HPDE6-E6E7 (cell line): ENCODE results near the gene RBMS3.
"Not testable (repeated sequence)": the region's sequence is repeated elsewhere in the genome, so short reads cannot be mapped to it uniquely, and the experiment has no call there.

Source experiments
- DNase-seq: peaks from one replicate; pipeline ENCODE4 v3.0.0; 2011; ENCODE audit warnings: missing footprints; ENCODE audit errors: extremely low spot score

Gene RBMS3

DNA sequence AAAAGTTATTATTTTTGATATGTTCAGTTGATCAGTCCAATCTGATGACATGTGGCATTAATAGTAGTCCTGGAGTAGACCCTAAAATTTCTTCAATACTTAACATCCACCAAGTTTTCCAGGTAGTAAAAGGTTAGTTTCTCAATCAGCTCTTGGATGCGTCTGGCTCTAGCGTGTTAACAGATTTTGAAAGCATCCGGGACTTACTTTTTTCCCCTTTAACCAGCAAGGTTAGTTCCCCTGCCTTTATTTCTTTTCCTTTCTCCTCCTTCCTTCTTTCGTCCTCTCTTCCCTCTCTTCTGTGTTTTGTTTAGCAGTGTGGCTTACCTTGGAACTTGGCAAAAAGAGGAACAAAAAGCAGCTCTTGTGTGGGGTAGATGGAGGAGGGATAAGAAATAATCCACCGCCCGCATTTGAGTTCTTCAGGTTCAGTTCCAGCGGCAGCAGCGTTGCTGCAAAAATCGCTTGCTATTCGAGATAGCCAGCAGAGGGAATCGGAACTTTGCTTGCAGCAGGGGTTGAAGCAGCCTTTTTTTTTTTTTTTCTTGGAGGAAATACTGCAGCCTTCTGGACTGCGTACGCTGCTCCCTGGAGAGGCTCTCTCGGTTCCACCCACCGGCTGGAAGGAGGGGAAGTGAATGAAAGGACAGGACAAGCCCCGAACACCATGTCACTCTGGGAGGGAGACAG, at the start of gene RBMS3:
Gene RBMS3 (plus strand): TSS at position 668 of the 690 bp plus-strand sequence.
- DNase-seq = peak; percentile 32

DNA sequence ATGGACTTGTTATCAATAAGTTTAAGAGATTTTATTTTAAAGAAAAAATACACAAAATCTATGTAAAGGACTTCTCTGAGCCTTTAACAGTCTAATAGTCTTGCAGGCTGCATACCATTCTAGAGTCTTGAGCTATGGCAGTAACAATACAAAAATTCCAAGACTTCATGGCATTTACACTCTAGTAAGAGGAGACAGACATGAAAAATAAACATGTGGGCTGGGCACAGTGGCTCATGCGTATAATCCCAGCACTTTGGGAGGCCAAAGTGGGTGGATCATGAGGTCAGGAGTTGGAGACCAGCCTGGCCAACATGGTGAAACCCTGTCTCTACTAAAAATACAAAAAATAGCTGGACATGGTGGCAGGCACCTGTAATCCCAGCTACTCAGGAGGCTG, 47.7 kb upstream of the RBMS3 start:
- DNase-seq = not testable (repeated sequence)

DNA sequence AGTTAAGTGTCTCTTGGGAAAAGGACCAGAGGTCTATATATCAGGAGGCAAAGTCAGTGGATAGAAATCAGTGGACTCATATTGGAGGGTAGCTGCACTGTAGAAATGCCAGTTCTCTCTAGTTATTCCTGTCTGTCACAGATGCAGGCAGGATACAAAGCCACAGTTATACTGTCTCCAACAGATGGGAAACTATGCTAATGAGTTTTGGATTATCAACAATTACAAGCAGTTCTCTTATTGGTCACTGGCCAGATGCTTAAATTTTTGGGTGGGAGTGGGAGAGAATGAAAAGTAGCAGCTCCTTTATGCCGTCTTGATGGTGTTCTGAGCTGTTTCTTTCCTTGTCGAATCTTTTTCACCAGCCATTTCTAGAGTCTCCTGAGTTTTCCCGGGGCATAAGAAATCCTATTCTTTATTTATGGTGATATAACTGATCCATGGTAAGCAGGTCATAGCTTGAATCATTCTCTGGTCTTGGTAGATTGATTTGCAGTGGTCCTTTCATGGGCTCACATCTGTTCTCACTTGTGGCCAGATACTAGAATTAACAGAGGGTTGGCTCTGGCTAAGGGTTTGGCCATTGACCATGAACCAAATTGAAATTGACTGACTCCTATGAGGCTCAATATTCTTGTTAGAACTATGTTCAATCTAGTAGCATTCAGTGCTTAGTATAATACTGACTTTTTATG, 44.6 kb upstream of the RBMS3 start:
- DNase-seq = no peak

DNA sequence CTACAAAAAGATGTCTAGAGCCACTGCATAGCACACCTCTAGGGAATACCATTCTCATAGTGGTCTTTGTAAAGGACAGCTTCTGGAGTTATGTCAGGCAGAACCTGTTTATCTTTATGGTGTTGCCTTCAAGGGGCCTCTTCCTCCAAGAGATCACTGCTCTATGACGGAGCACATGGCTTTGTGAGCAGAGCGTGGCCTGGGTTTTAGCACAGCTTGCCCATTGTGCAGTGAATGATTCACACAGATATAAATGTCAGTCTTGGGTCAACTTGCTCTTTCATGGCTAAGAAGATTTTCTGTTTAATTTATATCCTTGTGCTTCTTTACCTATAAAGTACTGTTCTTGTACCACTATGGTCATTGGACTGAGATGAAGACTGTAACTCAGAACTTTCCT, 41.5 kb upstream of the RBMS3 start:
- no peak for DNase-seq

DNA sequence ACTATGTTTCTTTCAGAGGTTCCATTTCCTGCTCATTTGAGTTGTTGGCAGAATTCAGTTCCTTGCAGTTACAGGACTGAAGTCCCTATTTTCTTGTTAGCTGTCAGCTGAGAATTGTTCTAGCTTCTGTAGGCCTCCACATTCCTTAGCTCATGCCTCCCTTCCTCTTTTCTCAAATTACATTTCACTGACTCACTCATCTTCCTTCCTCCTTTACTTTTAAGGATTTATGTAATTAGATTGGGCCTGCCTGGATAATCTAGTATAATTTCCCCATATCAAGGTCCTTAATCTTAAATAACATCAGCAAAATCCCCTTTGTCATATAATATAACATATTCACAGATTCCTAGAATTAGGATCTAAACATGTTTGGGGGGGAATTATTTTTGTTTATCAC, 40.6 kb upstream of the RBMS3 start:
- DNase-seq = no peak

DNA sequence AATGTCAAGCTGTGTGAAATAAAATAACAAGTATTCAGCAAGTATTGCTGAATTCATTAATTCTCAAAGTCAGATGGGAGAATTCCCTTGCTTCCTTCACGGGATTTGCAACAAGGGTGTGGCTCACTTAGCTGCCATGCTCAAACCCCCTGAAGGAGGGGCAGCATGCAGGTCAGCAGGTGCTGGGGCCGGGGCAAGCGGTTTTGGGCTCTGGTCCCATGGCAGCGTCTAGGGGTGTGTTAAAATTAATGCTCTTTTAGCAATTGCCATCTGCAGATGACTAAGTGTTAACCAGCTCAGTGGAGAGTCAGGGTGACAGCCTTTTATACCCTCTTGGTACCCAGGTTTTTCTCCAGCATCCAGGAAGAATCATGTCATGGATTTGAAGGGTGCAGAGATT, 40.0 kb upstream of the RBMS3 start:
- no peak for DNase-seq

DNA sequence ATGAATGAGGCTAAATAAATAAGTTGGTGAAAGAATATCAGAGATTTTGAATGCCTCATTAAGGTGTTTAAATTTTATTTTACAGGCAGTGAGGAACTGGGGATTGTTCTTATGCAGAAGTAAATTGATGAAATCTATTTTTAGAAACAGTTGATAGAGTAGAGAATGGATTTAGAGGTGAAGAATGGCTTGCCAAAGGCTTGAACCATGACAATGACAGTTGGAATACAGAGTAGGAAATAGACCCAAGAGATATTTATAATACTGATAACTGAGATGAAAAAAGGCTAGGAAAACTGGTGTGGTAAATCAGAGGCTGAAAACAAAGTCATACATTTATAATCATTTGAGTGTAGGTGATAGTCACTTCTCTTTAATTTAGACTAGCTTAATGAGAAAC, 39.0 kb upstream of the RBMS3 start:
- no peak for DNase-seq

DNA sequence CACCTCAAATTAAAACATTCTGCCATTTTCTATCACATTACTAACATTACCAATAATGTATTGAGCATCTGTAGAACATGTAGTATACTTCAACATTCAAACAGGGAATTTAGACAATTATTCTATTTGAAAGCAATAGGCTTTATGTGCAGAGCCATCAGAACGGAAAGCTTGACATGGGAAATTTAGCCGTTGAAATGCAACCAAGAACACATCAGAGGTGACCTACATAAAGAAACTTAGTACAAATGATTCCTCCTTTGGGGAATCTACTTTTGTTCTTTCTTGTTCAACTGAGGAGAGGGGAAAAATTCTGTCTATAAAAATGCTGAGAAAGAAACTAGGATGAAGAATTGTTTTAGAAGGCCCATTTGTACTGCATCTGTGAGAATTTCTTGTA, 38.6 kb upstream of the RBMS3 start:
- no peak for DNase-seq

DNA sequence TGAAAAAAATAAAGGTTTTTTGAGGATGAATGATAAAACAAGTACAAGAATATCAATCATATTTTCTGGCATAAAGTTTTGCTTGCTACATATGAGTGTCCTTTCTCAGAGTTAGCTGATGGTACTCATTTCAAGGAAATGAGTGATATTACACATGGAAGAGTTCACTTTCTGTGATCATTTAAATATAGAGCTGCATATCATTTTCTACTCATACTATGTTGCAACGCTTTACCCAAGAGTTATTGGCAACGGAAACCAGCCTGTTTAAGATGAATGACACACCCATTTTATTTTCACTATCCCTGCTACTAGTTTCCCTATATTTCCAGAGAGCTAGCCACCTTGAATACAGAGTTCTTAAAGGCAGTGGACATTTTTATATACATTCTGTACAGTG, 35.4 kb upstream of the RBMS3 start:
- DNase-seq = no peak

DNA sequence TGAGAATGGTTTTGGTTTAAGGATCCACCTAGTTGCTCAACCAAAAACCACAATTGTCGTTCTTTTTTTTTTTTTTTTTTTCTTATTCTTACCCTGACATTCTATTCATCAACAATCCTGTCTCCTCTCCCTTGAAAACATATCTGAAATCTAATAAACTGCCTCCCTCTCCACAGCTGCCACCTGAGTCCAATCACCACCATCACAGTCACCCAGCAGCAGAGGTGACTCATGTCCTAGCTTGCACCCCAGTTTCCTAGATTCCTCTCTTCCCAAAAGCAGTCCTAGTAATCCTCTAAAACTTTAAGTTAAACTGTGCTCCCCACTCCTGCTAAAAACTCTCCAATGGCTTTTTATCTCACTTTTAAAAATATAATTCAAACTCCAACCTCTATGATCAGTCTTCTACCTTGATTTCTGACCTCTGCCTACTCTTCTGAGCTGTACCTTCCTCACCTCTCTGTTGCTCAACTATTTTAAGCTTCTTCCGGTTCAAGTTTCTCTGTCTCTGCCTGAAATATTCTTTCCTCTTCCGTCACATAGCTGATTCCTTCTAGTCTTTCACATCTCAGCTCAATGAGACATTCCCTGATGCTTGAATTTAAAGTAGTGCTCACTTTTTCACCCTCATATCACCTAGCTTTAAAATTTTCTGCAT, 33.7 kb upstream of the RBMS3 start:
- DNase-seq = no peak

DNA sequence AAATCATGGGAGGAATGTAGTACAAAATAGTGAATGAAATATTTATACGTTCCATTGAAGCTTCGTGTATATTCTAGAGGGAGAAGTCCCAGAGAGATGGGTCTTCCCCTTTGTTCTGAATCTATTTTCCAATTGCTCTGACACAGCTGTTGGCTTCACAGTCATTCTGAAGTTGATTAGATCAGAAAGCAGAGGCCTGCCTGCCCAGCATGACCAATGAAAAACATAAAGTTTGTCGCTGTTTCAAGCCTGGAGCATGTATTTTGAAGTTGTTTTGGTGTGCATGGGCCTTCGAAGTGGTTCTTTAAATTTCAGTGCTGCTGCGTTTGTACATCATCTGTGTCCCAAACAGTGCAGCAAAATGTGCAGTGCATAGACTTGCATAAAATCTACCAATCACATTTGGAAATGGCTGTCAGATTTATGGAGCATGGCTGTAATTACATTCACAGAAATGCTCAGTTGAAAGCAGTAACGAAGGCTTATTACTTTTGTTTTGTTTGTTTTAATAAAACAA, 31.0 kb upstream of the RBMS3 start:
- no peak for DNase-seq

DNA sequence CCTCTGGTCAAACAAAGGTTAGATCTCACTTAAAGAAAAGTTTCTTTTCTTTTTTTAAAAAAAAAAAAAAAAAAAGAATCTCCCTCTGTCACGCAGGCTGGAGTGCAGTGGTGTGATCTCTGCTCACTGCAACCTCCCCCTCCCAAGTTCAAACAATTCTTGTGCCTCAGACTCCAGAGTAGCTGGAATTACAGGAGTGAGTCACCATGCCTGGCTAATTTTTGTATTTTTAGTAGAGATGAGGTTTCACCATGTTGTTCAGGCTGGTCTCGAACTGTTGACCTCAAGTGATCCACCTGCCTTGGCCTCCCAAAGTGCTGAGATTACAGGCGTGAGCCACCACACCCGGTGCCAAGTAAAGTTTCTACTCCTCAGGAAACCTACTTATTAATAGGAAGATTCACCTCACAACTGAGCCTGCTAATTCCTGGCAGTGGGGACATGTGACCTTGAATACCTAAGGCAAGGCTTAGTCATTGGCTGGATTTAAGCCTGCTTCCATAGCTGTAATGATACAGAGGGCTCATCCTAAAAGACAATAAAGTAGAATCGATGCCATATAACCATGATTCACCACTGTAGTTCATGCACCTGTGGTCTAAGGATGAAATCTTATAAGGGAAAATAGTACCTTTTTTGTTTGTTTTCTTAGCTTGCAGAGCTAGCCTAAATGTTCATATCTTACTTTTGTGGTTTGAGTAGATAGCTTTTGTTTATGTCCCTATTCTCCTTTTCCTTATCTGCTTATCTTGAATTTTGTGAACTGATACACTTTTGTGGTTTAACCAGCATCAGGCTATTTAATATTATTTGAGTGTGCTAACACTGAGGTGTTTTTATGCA, 24.8 kb upstream of the RBMS3 start:
- DNase-seq = no peak

DNA sequence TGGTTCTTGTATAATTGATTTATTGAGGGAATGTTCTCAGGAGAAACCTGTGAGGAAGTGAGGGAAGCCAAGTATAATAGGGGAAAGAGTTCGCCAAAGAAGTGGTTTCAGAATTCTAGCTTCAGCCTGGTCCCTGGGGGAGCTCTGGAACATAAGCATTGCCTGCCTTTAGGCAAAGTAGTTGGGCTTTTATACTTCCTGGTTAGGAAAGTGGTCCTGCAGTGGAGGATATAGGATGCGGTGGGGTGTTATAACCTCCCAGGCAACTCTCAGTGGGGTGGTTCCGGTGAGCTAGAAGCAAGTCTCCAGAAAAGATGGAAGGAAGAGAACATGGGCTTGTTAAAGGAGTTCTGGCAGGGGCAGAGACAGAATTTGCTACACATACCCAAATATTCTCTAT, 22.7 kb upstream of the RBMS3 start:
- DNase-seq = no peak

DNA sequence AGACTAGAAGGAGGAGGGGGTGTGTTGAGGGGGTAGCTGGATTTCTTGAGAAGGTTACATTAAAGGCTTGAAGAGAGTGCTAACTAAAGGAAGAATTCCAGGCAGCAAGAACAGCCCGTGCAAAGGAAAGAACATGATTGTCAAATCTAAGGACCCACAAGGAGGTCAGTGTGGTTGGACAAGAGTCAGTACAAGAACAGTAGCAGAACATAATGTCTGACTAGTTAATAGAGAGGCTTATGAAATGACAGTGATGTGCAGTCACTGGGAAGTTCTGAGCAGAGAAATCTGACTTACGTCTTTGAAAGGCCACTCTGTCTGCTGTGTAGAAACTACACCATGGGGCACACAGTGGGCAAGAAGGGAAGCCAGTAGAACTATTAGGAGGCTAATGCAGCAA, 19.8 kb upstream of the RBMS3 start:
- DNase-seq = no peak

DNA sequence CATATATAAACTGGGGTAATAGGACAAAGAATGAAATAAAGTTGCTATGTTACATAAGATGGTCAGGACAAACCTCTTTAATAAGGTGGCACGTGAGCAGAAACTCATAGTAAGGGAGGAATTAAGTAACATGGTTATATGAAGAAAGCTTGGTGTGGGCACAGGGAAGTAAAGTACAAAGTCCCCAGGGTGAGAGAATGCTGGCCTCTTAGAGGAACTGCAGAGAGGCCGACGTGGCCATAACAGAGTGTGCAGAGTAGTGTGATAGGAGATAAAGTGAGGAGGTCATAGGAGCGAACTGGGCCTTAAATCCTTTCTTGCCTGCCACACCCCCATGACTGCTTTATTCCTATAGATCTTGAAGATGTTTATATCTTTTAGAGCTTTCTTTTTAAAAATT, 17.4 kb upstream of the RBMS3 start:
- DNase-seq = no peak

DNA sequence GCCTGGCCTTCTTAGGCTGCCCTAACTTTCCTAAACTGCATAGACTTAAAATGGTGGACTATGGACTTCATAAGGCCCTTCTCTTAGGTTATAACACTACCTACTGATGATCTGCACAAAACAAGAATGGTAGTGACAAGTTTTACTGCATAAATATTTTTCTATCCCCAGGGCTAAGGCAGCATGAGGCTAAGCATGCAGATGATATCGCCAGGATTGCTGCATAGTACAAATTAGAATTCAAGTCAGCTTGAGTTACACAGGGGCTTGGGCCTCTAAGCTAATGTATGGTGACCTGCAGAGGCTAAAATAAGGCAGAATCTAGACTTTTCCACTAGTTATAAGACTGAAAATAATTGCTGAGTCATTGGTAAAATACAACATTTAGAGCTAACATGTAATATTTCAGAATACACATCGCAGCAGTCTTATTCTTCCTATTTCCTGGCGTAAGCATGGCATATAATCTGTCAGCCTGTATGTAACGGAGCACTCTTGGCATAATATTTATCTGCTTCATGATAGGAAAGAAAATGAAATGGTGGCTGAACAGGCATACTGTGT, 15.3 kb upstream of the RBMS3 start:
- no peak for DNase-seq

DNA sequence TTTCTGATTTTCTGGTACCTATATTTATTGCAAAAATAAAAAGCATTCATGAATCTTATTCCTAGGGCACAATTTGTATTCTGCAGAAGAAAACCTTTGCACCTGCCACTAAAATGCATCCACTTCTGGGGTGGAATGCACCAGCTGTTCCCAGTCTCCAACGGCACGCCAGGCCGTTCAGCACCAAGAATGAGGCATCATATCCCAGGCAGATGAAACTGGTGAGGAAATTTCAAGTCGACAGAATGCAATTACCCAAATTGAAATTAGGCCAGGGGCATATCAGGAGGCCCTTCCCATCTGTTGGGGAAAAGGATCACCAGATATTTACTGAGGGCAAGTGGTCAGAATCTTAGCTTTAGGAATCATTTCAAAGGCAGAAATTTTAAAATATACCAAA, 13.6 kb upstream of the RBMS3 start:
- no peak for DNase-seq

DNA sequence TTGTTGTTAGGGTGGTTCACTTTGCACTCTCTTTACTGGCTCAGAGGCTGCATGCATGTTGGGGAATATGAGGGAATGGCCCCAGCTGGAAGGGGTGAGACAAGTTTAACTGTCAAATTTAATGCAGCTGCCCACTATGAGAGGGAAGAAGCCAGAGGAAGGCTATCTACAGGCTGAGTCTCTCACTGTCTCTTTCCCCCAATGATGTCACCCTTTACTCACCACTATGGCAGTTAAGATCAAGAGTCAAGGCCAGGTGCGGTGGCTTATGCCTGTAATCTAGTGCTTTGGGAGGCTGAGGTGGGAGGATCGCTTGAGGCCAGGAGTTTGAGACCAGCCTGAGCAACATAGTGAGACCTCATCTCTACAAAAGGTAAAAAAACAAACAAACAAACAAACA, 12.2 kb upstream of the RBMS3 start:
- DNase-seq = no peak

DNA sequence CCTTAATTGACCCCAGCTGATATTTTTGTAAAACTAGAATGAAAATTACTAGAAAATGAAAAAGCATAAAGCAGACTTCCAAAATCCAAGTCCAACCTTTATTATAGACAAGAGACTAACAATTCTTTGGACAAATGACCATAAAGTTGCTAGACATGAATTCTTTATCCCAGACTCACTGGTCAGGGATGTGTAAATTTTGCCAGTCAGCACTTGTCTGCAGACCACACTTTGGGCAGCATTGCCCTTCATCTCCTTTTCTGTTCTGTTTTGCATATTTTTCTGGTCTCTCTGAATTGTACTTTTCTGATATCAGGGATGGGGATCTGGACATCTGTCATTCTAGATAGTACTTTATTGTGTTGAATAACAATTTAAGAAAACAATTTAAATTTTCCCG, 10.1 kb upstream of the RBMS3 start:
- DNase-seq = no peak

DNA sequence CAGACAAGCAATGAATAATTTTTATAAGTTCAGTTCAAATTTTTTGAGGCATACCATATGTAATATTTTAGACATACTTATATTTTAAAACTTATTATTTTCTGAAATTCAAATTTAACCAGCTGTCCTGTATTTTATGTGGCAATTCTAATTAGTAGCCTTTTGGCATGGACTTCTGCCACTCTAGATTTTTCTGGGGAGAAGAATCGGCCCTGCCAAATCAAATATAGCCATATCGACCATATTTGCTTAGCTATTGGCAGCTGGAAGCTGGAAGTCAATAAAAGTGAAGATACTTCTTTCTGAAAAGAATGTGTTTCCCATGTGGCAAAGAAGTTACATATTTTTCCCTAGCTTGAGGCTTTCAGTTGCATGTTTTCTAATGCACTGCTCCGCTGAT, 9.4 kb upstream of the RBMS3 start:
- DNase-seq = no peak

DNA sequence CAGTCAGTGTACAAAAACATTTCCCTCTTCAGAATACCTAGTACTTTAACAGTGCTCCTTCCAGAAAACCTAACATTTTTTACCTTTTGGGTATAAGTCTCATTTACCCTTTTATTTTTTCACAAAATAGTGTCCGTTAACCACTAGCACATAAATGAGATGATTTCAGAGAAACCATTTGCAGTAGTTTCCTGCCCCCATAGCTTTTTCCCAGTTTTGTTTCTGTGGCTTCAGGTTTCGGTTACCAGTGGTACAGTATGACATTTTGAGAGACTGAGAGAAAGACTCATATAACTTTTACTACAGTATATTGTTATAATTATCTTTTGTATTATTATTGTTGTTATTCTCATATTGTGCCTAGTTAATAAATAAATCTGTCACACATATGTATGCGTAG, 6.2 kb upstream of the RBMS3 start:
- DNase-seq = no peak

DNA sequence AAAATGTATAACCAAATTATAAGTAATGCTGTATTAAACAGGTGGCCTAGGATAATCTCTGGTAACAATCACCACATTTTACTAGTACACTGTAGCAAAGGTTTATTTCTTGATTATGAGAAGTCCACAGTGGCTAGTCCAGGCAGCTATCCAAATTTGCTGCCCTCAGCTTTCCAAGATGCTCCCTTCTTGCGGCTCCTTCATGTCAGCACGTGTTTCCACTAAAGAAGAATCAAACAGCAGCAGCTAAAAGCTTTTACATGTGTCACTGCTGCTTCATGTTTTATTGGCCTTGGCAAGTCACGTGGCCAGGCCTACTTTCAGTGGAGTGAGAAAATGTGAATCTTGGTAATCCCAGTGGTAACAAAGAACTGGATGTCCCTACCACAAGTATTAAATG, 5.6 kb upstream of the RBMS3 start:
- DNase-seq = no peak
